Caki2 (cell line): ENCODE measurements around the gene NFKB2. TPM values are rescaled to one million over a fixed set of nuclear protein-coding genes. Genes with fewer than 3 reads are reported as not detected.

Experiments
- DNase-seq: peaks from one replicate; pipeline ENCODE4 v3.0.0-alpha.2; 2015; ENCODE audit warnings: low read depth
- in situ Hi-C: cut with HindIII; loops from 2 replicates; pipeline ENCODE4 v1.10.0; 2016; ENCODE audit warnings: low sequenced_read_pairs, low pct_unique_long_range_greater_than_20kb, mixed read lengths
- total RNA-seq: library from RNA; depleted of rRNA; stranded (reverse); fragments of >200 nt; shearing (Covaris generic); gene quantifications from 2 replicates; pipeline ENCODE4 v1.2.3, GENCODE V29; 2014; ENCODE audit warnings: low replicate concordance; rRNA removed

Gene NFKB2
- 47.8 and 50.8 TPM in 2 replicates for total RNA-seq

- in situ Hi-C loops, result no loop called here
- DNase-seq, result peak; percentile 85
Measured at GRCh38 chr10:102395400-102396316, at the start of gene NFKB2. Gene NFKB2 (plus strand): TSS chr10:102395705. CDS start chr10:102395960, 255 bp downstream.

GRCh38 chr10:102347236-102347828 is 48.2 kb upstream of the NFKB2 start:
- peak; percentile 79 for DNase-seq
- in situ Hi-C loops, result no loop called here

GRCh38 chr10:102352066-102352715 is 43.3 kb upstream of the NFKB2 start:
- peak; percentile 58 for DNase-seq

GRCh38 chr10:102354451-102354850 is 41.1 kb upstream of the NFKB2 start:
- DNase-seq, result no peak
- in situ Hi-C loops, result loop anchor here (10.0 kb wide), 1 partner anchor 130 kb away; the partner anchor contains the start of gene ELOVL3

More at GRCh38 chr10:102352066-102352715, 43.3 kb upstream of the NFKB2 start:
- in situ Hi-C loops, result loop anchor here (10.0 kb wide), 1 partner anchor 127 kb away; the partner anchor contains the start of gene ELOVL3

- DNase-seq, result no peak
- in situ Hi-C loops, result loop anchor here (10.0 kb wide), 1 partner anchor 134 kb away; the partner anchor contains the start of gene ELOVL3
Measured at GRCh38 chr10:102358712-102359382, 36.7 kb upstream of the NFKB2 start.

- in situ Hi-C loops, result no loop called here
Measured at GRCh38 chr10:102367441-102367840, 28.1 kb upstream of the NFKB2 start.

GRCh38 chr10:102368077-102368476 is 27.4 kb upstream of the NFKB2 start:
- in situ Hi-C loops, result no loop called here
- peak; percentile 37 for DNase-seq

More at GRCh38 chr10:102367441-102367840, 28.1 kb upstream of the NFKB2 start:
- DNase-seq, result no peak

GRCh38 chr10:102371295-102371694 is 24.2 kb upstream of the NFKB2 start:
- in situ Hi-C loops, result no loop called here
- no peak for DNase-seq

GRCh38 chr10:102375250-102375649 is 20.3 kb upstream of the NFKB2 start:
- DNase-seq, result no peak
- in situ Hi-C loops, result no loop called here

GRCh38 chr10:102375867-102376266 is 19.6 kb upstream of the NFKB2 start:
- in situ Hi-C loops, result no loop called here
- DNase-seq, result no peak

GRCh38 chr10:102376901-102377300 is 18.6 kb upstream of the NFKB2 start:
- in situ Hi-C loops, result no loop called here
- DNase-seq, result no peak

- in situ Hi-C loops, result no loop called here
- DNase-seq, result no peak
Measured at GRCh38 chr10:102379383-102379782, 16.1 kb upstream of the NFKB2 start.

- in situ Hi-C loops, result no loop called here
Measured at GRCh38 chr10:102381983-102382382, 13.5 kb upstream of the NFKB2 start.

GRCh38 chr10:102382871-102383270 is 12.6 kb upstream of the NFKB2 start:
- in situ Hi-C loops, result no loop called here
- DNase-seq, result no peak

More at GRCh38 chr10:102381983-102382382, 13.5 kb upstream of the NFKB2 start:
- no peak for DNase-seq

- no peak for DNase-seq
- in situ Hi-C loops, result no loop called here
Measured at GRCh38 chr10:102384053-102384452, 11.5 kb upstream of the NFKB2 start.

GRCh38 chr10:102384606-102385429 is 10.7 kb upstream of the NFKB2 start:
- DNase-seq, result no peak
- in situ Hi-C loops, result no loop called here

- in situ Hi-C loops, result no loop called here
- no peak for DNase-seq
Measured at GRCh38 chr10:102389894-102390293, 5.6 kb upstream of the NFKB2 start.
